GM12878 (cell line): ENCODE data around the gene TCN1. TPM values are rescaled to one million over a fixed set of nuclear protein-coding genes. Genes with fewer than 3 reads are reported as not detected.
"Not testable (repeated sequence)": the region's sequence is repeated elsewhere in the genome, so short reads cannot be mapped to it uniquely, and the experiment has no call there.

Source experiments
- ATAC-seq: fragments of 200-7000 bp; cut with Tn5 transposase; 3 replicates; pipeline ENCODE4 v1.9.1; 2020; ENCODE audit warnings: mild to moderate bottlenecking, moderate library complexity
- BruUV-seq: library from RNA; stranded (reverse); fragments of 400-500 nt; replicated peaks from 2 replicates; lab custom pipeline; 2021; lab: Mats Ljungman, UMichigan
- CTCF ChIA-PET: fragments of 300-600 bp; sonication (Branson Sonifier 250); formaldehyde crosslinking; extraction: SDS; loops from one replicate; lab custom pipeline; 2021; ENCODE audit warnings: inconsistent platforms; lab: Yijun Ruan, JAX
- POLR2A ChIA-PET: fragments of 350-600 bp; formaldehyde crosslinking; extraction: SDS; loops from one replicate; lab custom pipeline; 2021; ENCODE audit warnings: inconsistent platforms; lab: Charles Lee
- RAD21 ChIA-PET: fragments of 300-600 bp; sonication (Branson Sonifier 250); formaldehyde crosslinking; loops from one replicate; lab custom pipeline; 2023; ENCODE audit warnings: antibody characterized with exemption; ENCODE audit not compliant: unreplicated experiment; lab: Charles Lee
- SMC1A ChIA-PET: fragments of 300-600 bp; sonication (Branson Sonifier 250); formaldehyde crosslinking; loops from one replicate; lab custom pipeline; 2023; ENCODE audit not compliant: unreplicated experiment, uncharacterized antibody; lab: Charles Lee
- DNase-seq: peaks from one replicate; pipeline ENCODE4 v3.0.0-alpha.2; 2011; ENCODE audit warnings: low read depth, low spot score
- FAIRE-seq: peaks from 3 replicates; lab custom pipeline; 2011; peaks lifted over from hg19 to GRCh38; lab: Jason Lieb, UNC
- H2AFZ ChIP-seq: 2 replicates; pipeline ENCODE4 v1.6.0; 2011; ENCODE audit warnings: low read depth, low read length, control low read depth; ENCODE audit not compliant: control insufficient read depth
- H3K27ac ChIP-seq: 2 replicates; pipeline ENCODE4 v1.5.1; 2011; ENCODE audit warnings: control low read depth; ENCODE audit not compliant: control insufficient read depth, insufficient read depth
- H3K27me3 ChIP-seq, 2 experiments: replicated peaks in 1 of 2; 2 replicates each; pipeline versions ENCODE4 v1.6.0 to v1.6.1; 2011; ENCODE audit warnings: low read length in 1 of 2; ENCODE audit not compliant: control insufficient read depth in 2 of 2, insufficient read depth in 2 of 2
- H3K36me3 ChIP-seq, 2 experiments: 2 replicates each; pipeline ENCODE4 v1.5.1; 2011; ENCODE audit warnings: low read length in 1 of 2; ENCODE audit not compliant: control insufficient read depth in 2 of 2, insufficient read depth in 2 of 2
- H3K4me1 ChIP-seq: 2 replicates; pipeline ENCODE4 v1.6.1; 2011; ENCODE audit warnings: mild to moderate bottlenecking, low read length, moderate library complexity, mixed read lengths; ENCODE audit not compliant: control insufficient read depth, insufficient read depth
- H3K4me2 ChIP-seq: 2 replicates; pipeline ENCODE4 v1.6.0; 2011; ENCODE audit warnings: control low read depth; ENCODE audit not compliant: control insufficient read depth, insufficient read depth
- H3K4me3 ChIP-seq: fragments of 200-600 bp; sonication (generic); 2 replicates; pipeline ENCODE4 v1.5.1; 2016
- H3K79me2 ChIP-seq: 2 replicates; pipeline ENCODE4 v1.6.0; 2011; ENCODE audit warnings: low read length; ENCODE audit not compliant: control insufficient read depth, insufficient read depth
- H3K9ac ChIP-seq: 2 replicates; pipeline ENCODE4 v1.8.0; 2011; ENCODE audit warnings: low read length, control low read depth, mixed read lengths; ENCODE audit not compliant: control insufficient read depth, insufficient read depth
- H3K9me3 ChIP-seq: replicated peaks from 3 replicates; pipeline ENCODE4 v1.5.1; 2011; ENCODE audit warnings: mild to moderate bottlenecking, low read length; ENCODE audit not compliant: control insufficient read depth, insufficient read depth
- H4K20me1 ChIP-seq: 2 replicates; pipeline ENCODE4 v1.6.0; 2011; ENCODE audit not compliant: control insufficient read depth, insufficient read depth
- CEBPB ChIP-seq, 2 experiments: fragments of 150-350 bp in 1 of 2; IDR thresholded peaks; 2 replicates each; pipeline ENCODE4 v1.6.1; 2012 to 2014; ENCODE audit warnings: low read depth in 2 of 2, low read length in 2 of 2, borderline replicate concordance in 1 of 2, inconsistent platforms in 1 of 2
- EGR1 ChIP-seq, 2 experiments: IDR thresholded peaks; 1 replicate in 1 of 2; 2 replicates in 1 of 2; pipeline ENCODE4 v1.6.1; 2011 to 2012; ENCODE audit warnings: low read depth in 2 of 2, low read length in 2 of 2, borderline replicate concordance in 1 of 2, mild to moderate bottlenecking in 1 of 2, moderate library complexity in 1 of 2
- NRF1 ChIP-seq: conservative IDR thresholded peaks from 2 replicates; pipeline ENCODE4 v1.6.1; 2011; ENCODE audit warnings: mild to moderate bottlenecking, low read depth, low read length, improper control_type of control experiment
- POLR2AphosphoS2 ChIP-seq: IDR thresholded peaks from 2 replicates; pipeline ENCODE4 v1.6.1; 2011; ENCODE audit warnings: low read depth, mild to moderate bottlenecking, low read length, improper control_type of control experiment, moderate library complexity
- SREBF1 ChIP-seq: IDR thresholded peaks from 2 replicates; pipeline ENCODE4 v1.6.1; 2012; ENCODE audit warnings: mild to moderate bottlenecking, low read length
- ZBTB4 ChIP-seq: fragments of 450-650 bp; formaldehyde crosslinking; IDR thresholded peaks from 2 replicates; pipeline ENCODE4 v1.4.0; 2022; ENCODE audit warnings: mild to moderate bottlenecking, moderate library complexity
- in situ Hi-C: fragments of 300-500 bp; cut with MboI; formaldehyde crosslinking; loops from 9 replicates; pipeline ENCODE4 v1.14.3; 2018; ENCODE audit warnings: mixed read lengths
- intact Hi-C: fragments of 100-400 bp; cut with micrococcal nuclease; formaldehyde crosslinking; loops from one replicate; pipeline ENCODE4 v1.14.2; 2022; ENCODE audit not compliant: unreplicated experiment
- polyA plus RNA-seq, 11 experiments: library from polyadenylated mRNA; depleted of rRNA in 4 of 11; unstranded in 6 of 11; stranded (reverse) in 5 of 11; fragments of >200 nt; fragmentation: Nextera tagmentation in 4 of 11; fragmentation: Illumina TruSeq in 1 of 11; extraction: Ambion mirVana in 4 of 11; extraction: Trizol in 1 of 11; gene quantifications; 1 replicate in 1 of 11; 2 replicates in 10 of 11; pipeline versions ENCODE4 v1.2.1 to v1.2.3, GENCODE V29; 2011 to 2016; ENCODE audit warnings: inconsistent platforms in 2 of 11, missing spikeins in 2 of 11, low read depth in 1 of 11
- total RNA-seq, 4 experiments: library from RNA; depleted of rRNA in 3 of 4; stranded (reverse); fragments of >200 nt in 3 of 4; fragmentation: Illumina TruSeq in 1 of 4; extraction: Trizol in 1 of 4; gene quantifications; 2 replicates each; pipeline versions ENCODE4 v1.2.1 to v1.2.3, GENCODE V29; 2013 to 2021

Gene TCN1
- total and polyA plus RNA-seq, 10 of the 15 experiments (the other 5 are each of a cell fraction or from before 2014, with no cell fraction given) = not detected

GRCh38 chr11:59891781-59892181 is 25.5 kb upstream of the TCN1 start (continued):
- TF ChIP-seq ZBTB4 (CRISPR knock-in tag) (no peak), POLR2AphosphoS2 (no peak), SREBF1 (no peak), EGR1 (IDR thresholded peaks at IDR 0.05; ENCODE audit: borderline replicate concordance in 1 of 2, low read depth in 2 of 2, low read length in 2 of 2) (no peak), CEBPB (IDR thresholded peaks at IDR 0.05; ENCODE audit: borderline replicate concordance in 1 of 2, low read depth in 2 of 2, low read length in 2 of 2) (no peak), NRF1 (no peak)

- H3K9me3 ChIP-seq, DNase-seq, H3K27ac ChIP-seq, POLR2A ChIA-PET, H3K79me2 ChIP-seq, ATAC-seq, H3K4me3 ChIP-seq, in situ Hi-C loops, RAD21 ChIA-PET, H2AFZ ChIP-seq, H3K4me2 ChIP-seq, SMC1A ChIA-PET, CTCF ChIA-PET, H3K36me3 ChIP-seq, H3K4me1 ChIP-seq, intact Hi-C loops, H4K20me1 ChIP-seq, H3K9ac ChIP-seq, H3K27me3 ChIP-seq, BruUV-seq, FAIRE-seq: not testable (repeated sequence)
Measured at GRCh38 chr11:59887156-59887555, 20.9 kb upstream of the TCN1 start.
